GM23338 (cell line): ENCODE measurements around the gene RFWD3. TPM values are rescaled to one million over a fixed set of nuclear protein-coding genes. Genes with fewer than 3 reads are reported as not detected.

Experiments
- ATAC-seq: fragments of 200-7000 bp; cut with Tn5 transposase; 3 replicates; pipeline ENCODE4 v1.9.1; 2020
- DNase-seq: peaks from one replicate; pipeline ENCODE4 v3.0.0-alpha.2; 2015; ENCODE audit warnings: low spot score
- H2AFZ ChIP-seq: fragments of 200-600 bp; sonication (generic); 2 replicates; pipeline ENCODE4 v1.8.0; 2016; ENCODE audit warnings: antibody characterized with exemption, mild to moderate bottlenecking, moderate library complexity
- H3F3A ChIP-seq: fragments of 200-600 bp; sonication (generic); replicated peaks from 2 replicates; pipeline ENCODE4 v1.8.0; 2017; ENCODE audit warnings: antibody characterized with exemption, mixed run types, low read depth
- H3K27ac ChIP-seq: fragments of 200-600 bp; sonication (generic); 2 replicates; pipeline ENCODE4 v1.6.1; 2016; ENCODE audit warnings: low read depth
- H3K27me3 ChIP-seq: fragments of 200-600 bp; sonication (generic); 2 replicates; pipeline ENCODE4 v1.8.0; 2016; ENCODE audit warnings: mild to moderate bottlenecking, mixed run types, moderate library complexity; ENCODE audit not compliant: insufficient read depth
- H3K36me3 ChIP-seq: fragments of 200-600 bp; sonication (generic); 2 replicates; pipeline ENCODE4 v1.8.0; 2016; ENCODE audit warnings: mild to moderate bottlenecking; ENCODE audit not compliant: insufficient read depth
- H3K4me1 ChIP-seq: fragments of 200-600 bp; sonication (generic); 2 replicates; pipeline ENCODE4 v1.8.0; 2016; ENCODE audit warnings: mild to moderate bottlenecking, moderate library complexity; ENCODE audit not compliant: insufficient read depth
- H3K4me2 ChIP-seq: fragments of 200-600 bp; sonication (generic); 2 replicates; pipeline ENCODE4 v1.7.1; 2017; ENCODE audit warnings: mixed run types
- H3K4me3 ChIP-seq: fragments of 200-600 bp; sonication (generic); 2 replicates; pipeline ENCODE4 v1.6.1; 2016; ENCODE audit warnings: mixed run types
- H3K79me2 ChIP-seq: fragments of 200-600 bp; sonication (generic); replicated peaks from 2 replicates; pipeline ENCODE4 v1.8.0; 2017; ENCODE audit warnings: mild to moderate bottlenecking; ENCODE audit not compliant: insufficient read depth
- H3K9me2 ChIP-seq: fragments of 200-600 bp; sonication (generic); 2 replicates; pipeline ENCODE4 v1.8.0; 2017; ENCODE audit not compliant: insufficient read depth
- H4K20me1 ChIP-seq: fragments of 200-600 bp; sonication (generic); replicated peaks from 2 replicates; pipeline ENCODE4 v1.8.0; 2017; ENCODE audit warnings: mild to moderate bottlenecking; ENCODE audit not compliant: insufficient read depth
- H3K27ac Mint-ChIP-seq: 2 replicates; pipeline ENCODE4 v1.8.0; 2020; ENCODE audit warnings: inconsistent platforms, mild to moderate bottlenecking, moderate library complexity, mixed read lengths
- H3K27me3 Mint-ChIP-seq: 3 replicates; pipeline ENCODE4 v1.8.0; 2022; ENCODE audit warnings: low read depth, mild to moderate bottlenecking, moderate library complexity, mixed read lengths, inconsistent platforms; ENCODE audit not compliant: insufficient read depth, poor library complexity
- H3K36me3 Mint-ChIP-seq: 3 replicates; pipeline ENCODE4 v1.8.0; 2021; ENCODE audit warnings: low read depth, mild to moderate bottlenecking, inconsistent platforms, moderate library complexity, mixed read lengths
- H3K4me1 Mint-ChIP-seq: 3 replicates; pipeline ENCODE4 v1.8.0; 2020; ENCODE audit warnings: mild to moderate bottlenecking, inconsistent platforms, mixed read lengths
- H3K4me3 Mint-ChIP-seq: 3 replicates; pipeline ENCODE4 v1.8.0; 2021; ENCODE audit warnings: moderate library complexity, mild to moderate bottlenecking, inconsistent platforms, mixed read lengths
- H3K9me3 Mint-ChIP-seq: 3 replicates; pipeline ENCODE4 v1.8.0; 2020; ENCODE audit warnings: moderate library complexity, mild to moderate bottlenecking, inconsistent platforms, mixed read lengths
- CREB1 ChIP-seq: fragments of 250-450 bp; sonication (Bioruptor Pico); IDR thresholded peaks from 2 replicates; pipeline ENCODE4 v1.5.0; 2020; ENCODE audit warnings: low read depth, mild to moderate bottlenecking, moderate library complexity
- CTCF ChIP-seq, 2 experiments: fragments of 200-600 bp in 1 of 2; sonication (generic) in 1 of 2; conservative IDR thresholded peaks; 2 replicates each; pipeline versions ENCODE4 v1.5.1 to v1.6.1; 2016 to 2017; ENCODE audit warnings: antibody characterized with exemption in 2 of 2, low read depth in 2 of 2, mild to moderate bottlenecking in 2 of 2, moderate library complexity in 1 of 2
- ETS1 ChIP-seq: IDR thresholded peaks from 2 replicates; pipeline ENCODE4 v1.6.1; 2016; ENCODE audit warnings: antibody characterized with exemption
- EZH2 ChIP-seq: fragments of 200-600 bp; sonication (generic); IDR thresholded peaks from one replicate; pipeline ENCODE4 v1.8.0; 2017; ENCODE audit warnings: antibody characterized with exemption, mild to moderate bottlenecking, low read depth; ENCODE audit not compliant: unreplicated experiment
- EZH2phosphoT487 ChIP-seq: fragments of 200-600 bp; sonication (generic); IDR thresholded peaks from one replicate; pipeline ENCODE4 v1.8.1; 2018; ENCODE audit warnings: antibody characterized with exemption; ENCODE audit not compliant: unreplicated experiment
- JUNB ChIP-seq: IDR thresholded peaks from one replicate; pipeline ENCODE4 v1.6.1; 2016; ENCODE audit warnings: antibody characterized with exemption; ENCODE audit not compliant: unreplicated experiment
- NANOG ChIP-seq: IDR thresholded peaks from 2 replicates; pipeline ENCODE4 v1.6.1; 2016; ENCODE audit warnings: antibody characterized with exemption, borderline replicate concordance
- POLR2AphosphoS5 ChIP-seq: IDR thresholded peaks from 2 replicates; pipeline ENCODE4 v1.6.1; 2016; ENCODE audit warnings: antibody characterized with exemption, low read depth
- REST ChIP-seq: IDR thresholded peaks from one replicate; pipeline ENCODE4 v1.6.1; 2018; ENCODE audit warnings: antibody characterized with exemption; ENCODE audit not compliant: unreplicated experiment
- STAT1 ChIP-seq: IDR thresholded peaks from one replicate; pipeline ENCODE4 v1.6.1; 2016; ENCODE audit warnings: antibody characterized with exemption; ENCODE audit not compliant: unreplicated experiment
- ZNF114 ChIP-seq: fragments of 250-450 bp; sonication (Bioruptor Pico); IDR thresholded peaks from 2 replicates; pipeline ENCODE4 v1.5.0; 2020; ENCODE audit warnings: mild to moderate bottlenecking, moderate library complexity
- ZNF331 ChIP-seq: fragments of 250-450 bp; sonication (Bioruptor Pico); IDR thresholded peaks from 2 replicates; pipeline ENCODE4 v1.5.0; 2020; ENCODE audit warnings: low read depth, mild to moderate bottlenecking, moderate library complexity
- ZNF462 ChIP-seq: fragments of 250-450 bp; sonication (Bioruptor Pico); IDR thresholded peaks from 2 replicates; pipeline ENCODE4 v1.5.0; 2020; ENCODE audit warnings: mild to moderate bottlenecking, moderate library complexity
- long read RNA-seq: library from polyadenylated mRNA; unstranded; transcript quantifications from one replicate; pipeline ENCODE4 v2.0.0, GENCODE V29; 2020; ENCODE audit not compliant: unreplicated experiment
- polyA plus RNA-seq: library from polyadenylated mRNA; unstranded; fragments of >200 nt; fragmentation: Nextera tagmentation; extraction: Ambion mirVana; gene quantifications from 2 replicates; pipeline ENCODE4 v1.2.1, GENCODE V29; 2016
- total RNA-seq: library from RNA; depleted of rRNA; stranded (reverse); fragments of >200 nt; shearing (Covaris generic); gene quantifications from 2 replicates; pipeline ENCODE4 v1.2.3, GENCODE V29; 2014; rRNA removed

Gene RFWD3
- total RNA-seq (105 and 113 TPM in 2 replicates), polyA plus RNA-seq (27.6 and 28.1 TPM in 2 replicates)
- long read RNA-seq, partial matches to known transcripts: 3 of 6 reads
- long read RNA-seq, other reads (novel, unspliced or antisense): 3 of 6 reads

GRCh38 chr16:74666425-74667254, at the start of gene RFWD3:
Gene RFWD3 (minus strand): TSS chr16:74666877. CDS start chr16:74661449, 5,428 bp downstream.
- H3F3A ChIP-seq: peaks cover 12% of the 10 kb centered on the region
- ATAC-seq (peak; percentile 99), DNase-seq (peak; percentile 99)
- H3K9me3 Mint-ChIP-seq: peaks cover 13% of the 10 kb centered on the region; the same call in 2 of the 3 replicates
- TF ChIP-seq POLR2AphosphoS5 (peak; percentile 96), NANOG (no peak), EZH2 (no peak), STAT1 (no peak), ZNF114 (no peak), JUNB (no peak), CREB1 (CRISPR knock-in tag) (peak; percentile 90), ZNF331 (CRISPR knock-in tag) (no peak), CTCF (conservative IDR thresholded peaks at IDR 0.05; ENCODE audit: low read depth in 2 of 2) (no peak), REST (no peak), ETS1 (peak; percentile 64), ZNF462 (CRISPR knock-in tag) (no peak), EZH2phosphoT487 (no peak)
- H2AFZ ChIP-seq: peak within 1 kb of the TSS; percentile 90
- peaks cover 46% of the 10 kb centered on the region for H3K36me3 Mint-ChIP-seq
- H3K4me2 ChIP-seq: peak within 1 kb of the TSS; percentile 94
- peak within 1 kb of the TSS; percentile 95 for H3K27ac Mint-ChIP-seq
- H3K4me3 ChIP-seq: peak within 1 kb of the TSS; percentile 98
- H3K79me2 ChIP-seq: peaks cover 49% of the 10 kb centered on the region
- peak within 1 kb of the TSS; percentile 81 for H3K4me3 Mint-ChIP-seq
- H3K27me3 ChIP-seq: no peaks in the 10 kb centered on the region
- no peaks in the 10 kb centered on the region; the same call in 1 of the 2 replicates for H3K9me2 ChIP-seq
- peaks cover 22% of the 10 kb centered on the region for H3K4me1 Mint-ChIP-seq
- H3K27me3 Mint-ChIP-seq: peaks cover 18% of the 10 kb centered on the region
- H3K36me3 ChIP-seq: peaks cover 34% of the 10 kb centered on the region
- peaks cover 6% of the 10 kb centered on the region for H3K4me1 ChIP-seq
- peaks cover 28% of the 10 kb centered on the region for H4K20me1 ChIP-seq
- H3K27ac ChIP-seq: peak within 1 kb of the TSS; percentile 79
